Anterior cingulate cortex (tissue), 58 donors: ENCODE data around the gene DHRS7C.
A peak's percentile ranks its signal among the peaks of the same experiment; 100 is the strongest.

Experiments
- DNase-seq, 58 donors: peaks; one replicate each; lab custom pipeline; 2025; lab: John Stamatoyannopoulos, UW

The DHRS7C gene

DNA sequence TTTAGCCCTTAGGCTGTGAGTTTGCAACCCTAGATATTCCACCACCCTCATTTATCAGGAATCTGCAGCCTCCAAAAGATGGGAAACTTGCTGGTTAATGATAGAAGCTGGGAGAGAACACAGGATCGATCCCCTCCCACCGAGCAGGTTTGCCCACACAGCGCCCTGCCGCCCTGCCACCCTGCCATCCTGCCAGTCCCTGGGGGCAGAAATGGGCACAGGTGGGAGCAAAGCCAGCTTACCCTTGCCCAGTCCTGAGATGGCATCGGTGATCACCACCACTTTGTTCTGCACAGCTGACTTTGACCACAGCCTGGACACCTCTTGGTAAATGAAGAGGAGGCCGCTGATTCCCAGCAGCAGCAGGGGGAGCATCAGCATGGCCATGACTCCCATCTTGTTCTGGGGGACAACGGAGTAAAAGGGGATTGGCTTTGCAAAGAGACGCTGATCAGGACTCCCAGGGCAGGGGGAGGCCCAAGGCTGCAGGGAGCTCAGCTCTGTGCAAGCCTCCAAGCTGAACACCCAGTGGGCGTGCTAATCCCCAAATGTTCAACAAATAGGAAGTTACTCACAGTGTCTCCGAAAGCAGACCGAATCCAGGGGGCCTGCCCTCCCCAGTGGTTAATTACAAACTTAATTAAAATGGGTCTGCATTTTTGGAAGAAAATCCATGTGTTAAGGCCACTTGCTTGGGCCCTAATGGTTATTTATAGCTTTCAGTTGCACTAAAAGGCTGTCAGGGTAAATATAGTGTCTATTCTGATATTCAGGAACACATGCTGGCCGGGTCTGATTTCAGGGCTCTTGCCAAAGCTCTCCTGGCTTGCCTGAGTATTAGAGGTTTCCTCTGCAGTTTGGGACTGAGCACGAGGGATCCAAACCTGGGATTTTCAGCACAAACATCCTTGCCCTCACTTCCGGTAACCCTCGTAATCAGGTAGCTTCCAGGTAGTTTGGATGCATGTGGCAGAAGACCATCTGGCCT lies at the start of gene DHRS7C:
TSS of gene DHRS7C (minus strand) at position 704 of the 988 bp plus-strand sequence. CDS start at position 396, 308 bp downstream.
- DNase-seq: peak in 7 of 58 donors; percentile 7 to 41 (median 26)

- no peak for DNase-seq
Observed at GRCh38 chr17:9839433-9839832, 48.0 kb upstream of the DHRS7C start.

- no peak for DNase-seq
Observed at GRCh38 chr17:9837551-9838471, 46.4 kb upstream of the DHRS7C start.

DNA sequence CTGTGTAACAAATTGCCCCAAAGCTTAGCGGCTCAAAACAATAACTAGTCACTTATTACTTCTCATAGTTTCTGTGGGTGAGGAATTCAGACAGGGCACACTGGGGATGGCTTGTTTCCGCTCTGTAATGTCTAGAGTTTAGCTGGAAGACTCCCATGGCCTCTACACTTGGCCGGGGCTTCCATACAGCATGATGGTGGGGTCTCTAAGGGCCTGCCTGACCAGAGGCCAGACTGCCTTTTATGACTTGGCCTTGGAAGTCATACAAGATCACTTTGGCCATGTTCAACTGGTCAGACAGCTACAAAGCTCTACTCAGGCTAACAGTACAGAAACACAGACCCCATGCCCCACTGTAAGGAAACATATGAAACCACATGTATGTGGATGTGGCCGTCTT lies 42.5 kb upstream of the DHRS7C start:
- DNase-seq: no peak

GRCh38 chr17:9830711-9831110 lies 39.3 kb upstream of the DHRS7C start:
- no peak for DNase-seq

- DNase-seq: no peak
Observed at GRCh38 chr17:9829343-9829742, 38.0 kb upstream of the DHRS7C start.

DNA sequence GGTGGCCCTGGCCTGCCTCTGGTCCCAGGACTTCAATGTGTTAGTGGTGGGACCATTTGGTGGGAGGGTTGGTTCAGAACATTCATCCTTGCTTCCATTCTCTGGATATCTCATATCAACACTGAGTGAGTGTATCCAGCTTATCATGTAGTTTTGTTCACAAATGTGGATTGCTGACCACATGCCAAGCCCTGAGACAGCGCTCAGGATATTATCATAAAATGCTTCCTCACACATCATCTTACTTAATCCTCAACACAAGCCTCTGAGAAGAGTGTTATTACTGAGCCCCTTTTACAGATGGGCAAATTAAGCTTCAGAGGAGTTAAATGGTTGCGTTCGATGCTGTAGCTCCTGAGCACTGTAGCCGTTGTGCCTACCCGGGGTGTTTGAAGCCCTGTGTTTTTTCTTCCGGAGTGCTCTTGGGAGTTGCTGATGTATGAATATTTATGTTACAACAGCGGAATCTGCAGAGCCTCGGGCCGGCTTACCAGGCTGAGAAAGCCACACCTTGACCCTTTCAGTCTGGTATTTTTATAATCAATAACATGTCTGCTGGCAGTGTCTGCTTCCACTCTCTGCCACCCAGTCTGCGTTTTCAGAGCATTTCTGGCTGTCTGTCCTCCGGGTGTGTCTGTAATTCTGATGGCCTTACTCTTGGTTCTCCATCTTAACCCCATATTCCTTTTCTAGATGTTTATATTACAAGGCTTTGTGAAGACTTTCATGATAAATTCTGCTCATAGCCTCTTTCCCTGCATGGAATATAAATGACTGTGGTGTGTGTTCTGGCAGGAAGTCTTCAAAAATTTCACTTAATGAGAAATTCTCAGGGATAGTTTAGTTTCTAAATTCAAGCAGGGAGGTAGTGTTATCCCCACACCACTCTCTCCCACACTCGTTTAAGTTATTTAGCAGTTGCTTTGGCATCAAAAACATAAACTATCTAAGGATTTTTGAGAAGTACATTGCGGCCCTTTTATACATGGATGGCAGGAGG lies 37.2 kb upstream of the DHRS7C start:
- no peak for DNase-seq

- no peak for DNase-seq
Observed at GRCh38 chr17:9825641-9826150, 34.3 kb upstream of the DHRS7C start, which contains the start of gene GLP2R. Gene GLP2R (plus strand): TSS chr17:9825924. CDS start chr17:9826064, 140 bp downstream.

DNA sequence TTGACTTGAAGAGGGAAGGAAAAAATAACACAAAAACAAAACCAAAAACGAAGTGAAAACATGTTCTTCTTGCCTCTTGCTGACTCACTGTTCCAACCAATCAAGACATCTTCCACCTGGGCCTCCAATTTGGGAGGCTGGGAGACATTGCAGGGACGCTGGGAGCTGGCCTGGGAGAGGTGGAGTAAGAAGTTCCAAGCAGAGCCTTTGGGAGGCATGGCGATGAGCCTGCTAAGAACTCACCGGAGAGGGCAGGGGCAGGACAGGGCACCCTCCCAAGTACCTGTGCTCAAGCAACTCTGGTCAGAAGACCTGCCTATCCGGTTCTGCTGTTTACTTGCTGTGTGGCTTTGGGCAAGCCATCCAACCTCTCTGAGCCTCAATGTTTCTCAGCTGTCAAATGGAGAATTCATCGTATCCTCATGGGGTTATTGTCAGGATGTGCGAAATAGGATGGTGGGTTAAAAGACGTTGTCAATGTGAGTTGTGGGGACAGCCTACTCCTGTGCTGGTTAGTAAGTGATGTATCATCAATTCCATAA lies 33.5 kb upstream of the DHRS7C start:
- no peak for DNase-seq

GRCh38 chr17:9824094-9824493 lies 32.7 kb upstream of the DHRS7C start:
- no peak for DNase-seq

GRCh38 chr17:9821921-9822320 lies 30.5 kb upstream of the DHRS7C start, which contains the start of gene GSG1L2:
Gene GSG1L2 (minus strand): TSS chr17:9822079. CDS start chr17:9822071, 8 bp downstream.
- no peak for DNase-seq

DNA sequence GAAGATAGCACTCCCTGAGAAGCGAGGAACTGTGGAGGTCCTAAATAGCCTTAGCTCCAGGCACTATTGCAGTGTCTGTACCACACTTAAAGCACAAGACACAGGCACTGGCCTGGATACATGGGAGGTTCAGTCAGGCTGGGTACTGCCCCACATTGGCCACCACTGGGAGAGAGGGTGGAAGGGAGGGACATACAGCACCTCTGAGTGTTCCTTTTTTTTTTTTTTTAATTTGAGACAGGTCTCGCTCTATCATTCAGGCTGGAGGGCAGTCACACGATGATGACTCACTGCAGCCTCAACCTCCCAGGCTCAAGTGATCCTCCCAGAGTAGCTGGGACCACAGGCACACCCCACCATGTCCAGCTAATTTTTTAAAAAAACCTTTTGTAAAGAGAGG lies 29.1 kb upstream of the DHRS7C start:
- DNase-seq: no peak

DNA sequence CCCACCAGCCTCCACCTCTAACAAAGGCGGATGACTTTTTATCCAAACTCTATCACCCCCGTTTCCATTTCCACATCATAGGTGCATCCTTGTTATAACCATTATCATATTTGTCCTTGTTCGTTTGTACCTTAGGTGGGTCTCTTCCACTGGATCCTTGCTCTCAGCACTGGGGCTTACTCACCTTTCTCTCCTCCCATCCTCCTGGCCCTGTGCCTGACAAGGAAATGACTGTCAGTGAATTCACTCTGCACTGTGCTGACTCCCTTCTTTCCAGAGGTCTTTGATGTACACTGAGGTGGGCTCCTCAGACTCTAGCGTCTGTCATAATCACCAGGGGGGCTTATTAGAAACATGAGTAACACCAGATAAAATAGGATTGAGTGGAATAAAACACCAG lies 27.4 kb upstream of the DHRS7C start:
- DNase-seq: no peak

GRCh38 chr17:9817086-9817485 lies 25.7 kb upstream of the DHRS7C start:
- peak in 39 of 58 donors; percentile 4 to 75 (median 19) for DNase-seq

DNA sequence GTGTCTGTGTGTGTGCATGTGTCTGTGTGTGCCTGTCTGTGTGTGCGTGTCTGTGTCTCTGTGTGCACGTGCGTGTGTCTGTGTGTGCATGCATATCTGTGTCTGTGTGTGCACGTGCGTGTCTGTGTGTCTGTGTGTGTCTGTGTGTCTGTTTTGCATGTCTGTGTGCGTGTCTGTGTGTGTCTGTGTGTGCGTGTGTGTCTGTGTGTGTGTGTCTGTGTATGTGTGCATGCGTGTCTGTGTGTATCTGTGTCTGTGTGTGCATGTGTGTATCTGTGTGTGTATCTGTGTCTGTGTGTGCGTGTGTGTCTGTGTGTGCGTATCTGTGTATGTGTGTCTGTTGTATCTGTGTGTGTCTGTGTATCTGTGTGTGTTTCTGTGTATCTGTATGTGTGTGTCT lies 25.1 kb upstream of the DHRS7C start:
- DNase-seq: no peak

GRCh38 chr17:9814337-9814945 lies 23.0 kb upstream of the DHRS7C start:
- DNase-seq: no peak

DNA sequence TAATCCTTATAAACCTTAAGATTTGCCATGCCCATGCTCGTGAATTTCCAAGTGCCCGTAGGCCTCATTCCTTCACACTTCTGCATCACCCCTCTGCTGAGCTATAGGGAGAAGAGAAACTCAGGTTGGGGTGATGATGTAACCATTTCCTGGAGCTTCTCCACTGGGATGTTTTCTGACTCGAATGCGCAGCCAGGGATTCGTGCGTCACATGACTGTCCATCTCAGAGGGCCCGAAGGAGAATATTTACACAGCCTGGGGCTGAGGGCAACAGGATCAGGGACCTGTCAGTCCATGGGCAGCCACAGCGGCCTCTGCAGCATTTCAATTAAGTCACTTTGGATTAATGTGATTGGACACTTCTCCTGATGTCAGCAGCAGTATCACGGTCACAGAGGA lies 21.8 kb upstream of the DHRS7C start:
- no peak for DNase-seq

DNA sequence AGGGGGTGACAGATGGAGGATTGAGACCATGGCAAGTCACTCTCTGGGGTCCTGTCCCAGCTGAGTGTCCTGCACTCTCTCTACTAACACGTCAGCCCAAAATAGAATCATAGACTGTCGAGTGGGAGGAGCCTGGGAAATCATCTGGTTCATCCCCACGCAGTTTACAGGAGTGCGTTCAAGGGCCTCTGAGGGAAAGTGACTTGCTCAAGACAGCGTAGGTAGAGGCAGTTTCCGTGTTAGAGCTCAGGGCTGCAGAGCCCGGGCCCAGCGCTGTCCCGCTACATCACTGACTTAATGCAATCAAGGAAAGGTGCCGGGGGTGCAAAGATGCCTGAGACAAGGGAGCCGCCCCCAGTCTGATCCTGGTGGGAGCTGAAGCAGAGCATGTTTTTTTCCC lies 20.1 kb upstream of the DHRS7C start:
- peak in 1 of 58 donors; percentile 20 for DNase-seq

- no peak for DNase-seq
Observed at GRCh38 chr17:9811086-9811485, 19.7 kb upstream of the DHRS7C start.
